Astrocyte (in vitro differentiated cells and primary cell): ENCODE data around the gene FBN2. TPM values are rescaled to one million over a fixed set of nuclear protein-coding genes. Genes with fewer than 3 reads are reported as not detected.

Source experiments
- DNase-seq: peaks from one replicate; pipeline ENCODE4 v3.0.0-alpha.2; 2010; ENCODE audit warnings: low read depth
- FAIRE-seq: peaks from 2 replicates; lab custom pipeline; 2011; peaks lifted over from hg19 to GRCh38; lab: Jason Lieb, UNC
- H2AFZ ChIP-seq: 2 replicates; pipeline ENCODE4 v1.6.0; 2012; ENCODE audit warnings: low read depth, low read length, inconsistent platforms
- H3K27ac ChIP-seq: 2 replicates; pipeline ENCODE4 v1.5.1; 2011; ENCODE audit warnings: low read depth, low read length, inconsistent platforms
- H3K27me3 ChIP-seq: 2 replicates; pipeline ENCODE4 v1.6.0; 2011; ENCODE audit warnings: low read length, inconsistent platforms; ENCODE audit not compliant: insufficient read depth
- H3K36me3 ChIP-seq: 2 replicates; pipeline ENCODE4 v1.5.1; 2011; ENCODE audit warnings: low read length, inconsistent platforms; ENCODE audit not compliant: insufficient read depth
- H3K4me1 ChIP-seq: 2 replicates; pipeline ENCODE4 v1.5.1; 2011; ENCODE audit warnings: low read length, inconsistent platforms; ENCODE audit not compliant: insufficient read depth
- H3K4me2 ChIP-seq: 2 replicates; pipeline ENCODE4 v1.6.0; 2012; ENCODE audit warnings: low read length, inconsistent platforms
- H3K4me3 ChIP-seq: 2 replicates; pipeline ENCODE4 v1.5.1; 2011; ENCODE audit warnings: low read depth, mild to moderate bottlenecking, low read length, inconsistent platforms; ENCODE audit not compliant: insufficient read depth
- H3K79me2 ChIP-seq: 2 replicates; pipeline ENCODE4 v1.6.0; 2012; ENCODE audit warnings: mild to moderate bottlenecking, low read length, inconsistent platforms; ENCODE audit not compliant: insufficient read depth
- H3K9ac ChIP-seq: 2 replicates; pipeline ENCODE4 v1.6.0; 2012; ENCODE audit warnings: mild to moderate bottlenecking, low read length, inconsistent platforms
- H3K9me3 ChIP-seq: 2 replicates; pipeline ENCODE4 v1.5.1; 2012; ENCODE audit warnings: low read depth, mild to moderate bottlenecking, low read length, inconsistent platforms; ENCODE audit not compliant: insufficient read depth
- H4K20me1 ChIP-seq: 2 replicates; pipeline ENCODE4 v1.6.0; 2012; ENCODE audit warnings: low read length, inconsistent platforms; ENCODE audit not compliant: insufficient read depth
- H3K27ac Mint-ChIP-seq: one replicate; pipeline ENCODE4 v1.8.0; 2021; ENCODE audit warnings: mild to moderate bottlenecking, mixed read lengths; ENCODE audit not compliant: unreplicated experiment
- H3K27me3 Mint-ChIP-seq: one replicate; pipeline ENCODE4 v1.8.0; 2021; ENCODE audit warnings: low read depth, mixed read lengths; ENCODE audit not compliant: unreplicated experiment
- H3K36me3 Mint-ChIP-seq: one replicate; pipeline ENCODE4 v1.8.0; 2021; ENCODE audit warnings: low read depth, mixed read lengths; ENCODE audit not compliant: unreplicated experiment
- H3K4me1 Mint-ChIP-seq: one replicate; pipeline ENCODE4 v1.8.0; 2021; ENCODE audit warnings: low read depth, mixed read lengths; ENCODE audit not compliant: unreplicated experiment
- H3K4me3 Mint-ChIP-seq: one replicate; pipeline ENCODE4 v1.8.0; 2021; ENCODE audit warnings: mild to moderate bottlenecking, moderate library complexity, mixed read lengths; ENCODE audit not compliant: unreplicated experiment
- H3K9me3 Mint-ChIP-seq: one replicate; pipeline ENCODE4 v1.8.0; 2021; ENCODE audit warnings: mild to moderate bottlenecking, mixed read lengths; ENCODE audit not compliant: unreplicated experiment
- CTCF ChIP-seq: IDR thresholded peaks from 2 replicates; pipeline ENCODE4 v1.5.1; 2011; ENCODE audit warnings: low read depth, mild to moderate bottlenecking, inconsistent platforms, low read length, moderate library complexity; ENCODE audit not compliant: insufficient read depth
- EZH2 ChIP-seq: IDR thresholded peaks from 2 replicates; pipeline ENCODE4 v1.6.1; 2012; ENCODE audit warnings: mild to moderate bottlenecking, low read length, inconsistent platforms; ENCODE audit not compliant: insufficient read depth
- total RNA-seq: library from RNA; stranded (reverse); gene quantifications from 2 replicates; pipeline ENCODE4 v1.2.1, GENCODE V29; 2021

The FBN2 gene
- total RNA-seq, 1 donor from 2014 or later: 176 TPM

- no peak overlapping the region for H3K4me2 ChIP-seq
- FAIRE-seq: no peak
- no peaks in the 10 kb centered on the region for H3K9me3 Mint-ChIP-seq
These were observed 275.1 kb downstream of the FBN2 start for GRCh38 chr5:128262911-128263310.

GRCh38 chr5:128259607-128260021 lies 278.4 kb downstream of the FBN2 start:
- H3K9me3 Mint-ChIP-seq: no peaks in the 10 kb centered on the region
- Histone ChIP-seq H3K27me3 (no peaks in the 10 kb centered on the region), H3K9me3 (no peaks in the 10 kb centered on the region), H3K79me2 (no peaks in the 10 kb centered on the region), H4K20me1 (no peaks in the 10 kb centered on the region), H3K4me3 (no peak overlapping the region), H2AFZ (no peak overlapping the region), H3K4me2 (no peak overlapping the region), H3K36me3 (peaks cover 2% of the 10 kb centered on the region), H3K4me1 (no peaks in the 10 kb centered on the region), H3K27ac (no peak overlapping the region), H3K9ac (no peak overlapping the region)
- H3K27me3 Mint-ChIP-seq: no peaks in the 10 kb centered on the region
- no peak overlapping the region for H3K27ac Mint-ChIP-seq
- no peak for TF ChIP-seq EZH2
- no peak for TF ChIP-seq CTCF
- H3K4me3 Mint-ChIP-seq: no peak overlapping the region
- no peak for DNase-seq
- no peaks in the 10 kb centered on the region for H3K4me1 Mint-ChIP-seq
- H3K36me3 Mint-ChIP-seq: peaks cover 42% of the 10 kb centered on the region
- no peak for FAIRE-seq

More at GRCh38 chr5:128262911-128263310, 275.1 kb downstream of the FBN2 start:
- Mint-ChIP-seq H3K4me1 (no peaks in the 10 kb centered on the region), H3K4me3 (no peak overlapping the region), H3K36me3 (peaks cover 32% of the 10 kb centered on the region), H3K27ac (no peak overlapping the region), H3K27me3 (no peaks in the 10 kb centered on the region)
- Histone ChIP-seq H3K4me1 (no peaks in the 10 kb centered on the region), H3K9ac (no peak overlapping the region), H3K4me3 (no peak overlapping the region), H3K27me3 (no peaks in the 10 kb centered on the region), H3K27ac (no peak overlapping the region), H3K36me3 (peaks cover 2% of the 10 kb centered on the region), H2AFZ (no peak overlapping the region), H3K79me2 (no peaks in the 10 kb centered on the region), H3K9me3 (no peaks in the 10 kb centered on the region), H4K20me1 (no peaks in the 10 kb centered on the region)
- DNase-seq: no peak
- no peak for TF ChIP-seq EZH2
- TF ChIP-seq CTCF: no peak

GRCh38 chr5:128258372-128258771 lies 279.7 kb downstream of the FBN2 start:
- H3K4me3 ChIP-seq: no peak overlapping the region
- no peak for TF ChIP-seq EZH2
- TF ChIP-seq CTCF: no peak
- H3K79me2 ChIP-seq: no peaks in the 10 kb centered on the region
- peaks cover 2% of the 10 kb centered on the region for H3K36me3 ChIP-seq
- H3K27ac Mint-ChIP-seq: no peak overlapping the region
- no peak overlapping the region for H3K4me2 ChIP-seq
- no peak overlapping the region for H3K4me3 Mint-ChIP-seq
- H4K20me1 ChIP-seq: no peaks in the 10 kb centered on the region
- no peak overlapping the region for H3K27ac ChIP-seq
- H3K9ac ChIP-seq: no peak overlapping the region
- H3K4me1 ChIP-seq: no peaks in the 10 kb centered on the region
- DNase-seq: no peak
- H3K27me3 ChIP-seq: no peaks in the 10 kb centered on the region
- H2AFZ ChIP-seq: no peak overlapping the region
- no peaks in the 10 kb centered on the region for H3K9me3 ChIP-seq
- H3K4me1 Mint-ChIP-seq: no peaks in the 10 kb centered on the region
- no peaks in the 10 kb centered on the region for H3K27me3 Mint-ChIP-seq
- peaks cover 41% of the 10 kb centered on the region for H3K36me3 Mint-ChIP-seq
- no peaks in the 10 kb centered on the region for H3K9me3 Mint-ChIP-seq
- FAIRE-seq: no peak
